ENCODE measurements around the gene HSD17B13.

The HSD17B13 gene

DNA sequence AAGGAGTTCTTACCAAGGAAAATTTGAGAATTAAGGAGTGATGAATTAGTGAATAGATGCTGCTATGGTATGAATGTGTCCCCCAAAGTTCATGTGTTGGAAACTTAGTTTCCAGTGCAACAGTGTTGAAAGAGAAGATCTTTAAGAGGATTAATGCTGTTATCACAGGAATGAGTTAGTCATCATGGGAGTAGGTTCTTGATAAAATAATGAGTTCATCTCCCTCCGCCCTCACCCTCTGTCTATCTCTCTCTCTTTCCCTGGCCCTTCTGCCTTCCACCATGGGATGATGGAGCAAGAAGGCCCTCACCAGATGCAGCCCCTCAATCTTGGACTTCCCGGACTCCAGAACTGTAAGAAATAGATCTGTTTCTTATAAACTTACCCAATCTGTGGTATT lies 64.0 kb downstream of the HSD17B13 start:
- DNase-seq, result no peak

DNA sequence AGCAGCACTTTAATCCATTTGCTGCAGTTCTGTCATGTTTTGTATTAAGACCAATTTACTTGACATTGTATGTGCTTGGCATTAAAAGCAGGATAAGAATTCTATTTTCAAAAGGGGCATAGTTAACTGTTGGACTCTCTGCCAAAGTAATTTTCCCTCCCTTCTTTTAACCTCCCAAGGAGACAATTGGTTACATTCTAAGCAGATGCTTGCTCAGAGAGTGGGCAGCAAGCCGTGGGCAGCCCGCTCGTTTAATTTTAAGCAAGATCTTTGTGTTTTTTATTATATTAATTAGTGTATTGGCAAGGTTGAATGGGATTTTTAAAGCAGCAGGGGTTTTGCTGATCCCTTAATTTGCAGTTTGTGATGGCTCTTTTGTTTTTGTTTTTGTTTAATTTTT lies 65.2 kb downstream of the HSD17B13 start:
- no peak for DNase-seq

DNA sequence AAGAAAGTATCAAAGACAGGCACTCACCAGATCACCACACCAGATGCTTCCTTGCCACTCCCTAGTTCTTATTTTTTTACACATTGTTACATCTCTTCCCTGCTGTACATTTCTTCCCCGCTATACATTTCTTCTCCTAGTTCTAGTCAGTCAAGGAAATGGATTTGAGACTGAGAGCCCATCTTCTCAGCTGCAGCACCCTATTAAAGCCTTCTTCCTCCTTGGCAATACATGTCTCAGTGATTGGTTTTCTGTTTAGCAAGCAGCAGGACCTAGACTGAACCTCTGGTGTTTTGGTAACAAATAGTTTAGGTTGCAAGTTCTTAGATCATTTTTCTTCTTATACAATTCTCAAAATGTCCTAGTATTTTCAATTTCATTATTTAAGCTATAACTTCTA lies 66.9 kb downstream of the HSD17B13 start:
- DNase-seq, result no peak

All from KG1 (cell line).